ENCODE data around the gene SNCB. TPM values are rescaled to one million over a fixed set of nuclear protein-coding genes. Genes with fewer than 3 reads are reported as not detected.

Gene SNCB
- total and polyA plus RNA-seq, 2 experiments from 2014 or later = not detected

DNA sequence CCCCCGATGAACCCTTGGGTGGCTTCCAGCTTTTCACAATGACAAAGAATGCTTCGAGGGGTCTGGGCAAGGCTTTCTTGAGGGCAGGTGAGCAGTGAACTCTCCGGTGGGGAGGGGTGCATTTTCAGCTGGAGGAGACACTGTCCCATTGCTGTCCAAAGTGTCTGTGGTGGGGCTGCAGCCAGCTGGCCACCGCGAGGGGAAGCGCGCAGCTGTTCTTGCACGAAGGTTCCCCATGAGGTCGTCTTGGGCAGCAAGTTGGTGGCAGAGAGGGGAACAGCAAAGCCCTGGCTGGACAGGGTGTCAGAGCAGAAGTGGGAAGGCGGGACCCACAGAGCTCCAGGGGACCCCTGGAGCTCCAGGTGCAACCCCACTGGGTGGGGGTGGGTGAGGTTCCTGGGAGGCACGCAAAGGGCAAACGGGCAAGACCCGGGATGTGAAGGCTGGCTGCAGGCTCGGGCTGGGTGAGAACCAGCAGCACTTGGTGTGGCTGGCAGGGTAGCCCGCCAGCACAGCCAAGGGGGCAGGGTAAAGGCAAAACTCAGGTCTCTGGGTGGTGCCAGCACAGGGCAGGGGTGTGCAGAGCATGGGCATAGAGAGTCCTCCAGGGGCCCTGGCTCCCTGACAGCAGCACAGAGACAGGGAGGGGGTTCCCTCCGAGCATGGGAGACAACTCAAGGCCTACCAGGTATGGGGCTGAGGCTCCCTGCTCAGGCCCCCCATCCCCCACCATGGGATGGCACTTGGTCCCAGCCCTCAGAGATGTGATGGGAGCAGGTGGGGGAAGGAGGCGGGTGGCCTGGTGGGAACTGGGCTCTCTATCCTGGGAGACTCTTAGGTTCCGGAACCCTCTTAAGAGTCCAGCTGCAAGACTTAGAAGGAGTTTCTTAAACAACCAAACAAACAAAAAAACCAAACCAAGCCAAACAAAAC is 43.6 kb upstream of the SNCB start:
- Histone ChIP-seq H3K27me3 (replicated peaks; ENCODE audit: insufficient read depth) (peaks cover 18% of the 10 kb centered on the region; the same call in 1 of the 2 replicates), H3K4me3 (no peak overlapping the region), H3K9me2 (ENCODE audit: insufficient read depth) (no peaks in the 10 kb centered on the region), H3K4me1 (ENCODE audit: insufficient read depth) (peaks cover 14% of the 10 kb centered on the region; the same call in 1 of the 2 replicates), H3K9ac (no peak overlapping the region), H3F3A (ENCODE audit: insufficient read depth) (no peaks in the 10 kb centered on the region), H3K36me3 (ENCODE audit: low read depth) (no peaks in the 10 kb centered on the region), H2AFZ (no peak overlapping the region), H3K9me3 (ENCODE audit: low read depth) (no peaks in the 10 kb centered on the region), H3K4me2 (ENCODE audit: unreplicated experiment) (no peak overlapping the region), H3K79me2 (ENCODE audit: insufficient read depth) (no peaks in the 10 kb centered on the region), H3K27ac (no peak overlapping the region), H4K20me1 (ENCODE audit: insufficient read depth) (no peaks in the 10 kb centered on the region)
- TF ChIP-seq EZH2phosphoT487 (IDR thresholded peaks at IDR 0.05; ENCODE audit: insufficient read depth, low read depth) (no peak), EZH2 (IDR thresholded peaks at IDR 0.05; ENCODE audit: insufficient read depth, poor library complexity, severe bottlenecking) (no peak)
- in situ Hi-C loops (cut with MboI) = no loop called here
- 82 to 84% methylated on average over 18 of the region's 18 CpGs for WGBS, 2 experiments (ENCODE audit: low coverage in 1 of 2, low lambda C conversion rate in 2 of 2, missing lambda C conversion rate in 2 of 2)
- DNase-seq = no peak

DNA sequence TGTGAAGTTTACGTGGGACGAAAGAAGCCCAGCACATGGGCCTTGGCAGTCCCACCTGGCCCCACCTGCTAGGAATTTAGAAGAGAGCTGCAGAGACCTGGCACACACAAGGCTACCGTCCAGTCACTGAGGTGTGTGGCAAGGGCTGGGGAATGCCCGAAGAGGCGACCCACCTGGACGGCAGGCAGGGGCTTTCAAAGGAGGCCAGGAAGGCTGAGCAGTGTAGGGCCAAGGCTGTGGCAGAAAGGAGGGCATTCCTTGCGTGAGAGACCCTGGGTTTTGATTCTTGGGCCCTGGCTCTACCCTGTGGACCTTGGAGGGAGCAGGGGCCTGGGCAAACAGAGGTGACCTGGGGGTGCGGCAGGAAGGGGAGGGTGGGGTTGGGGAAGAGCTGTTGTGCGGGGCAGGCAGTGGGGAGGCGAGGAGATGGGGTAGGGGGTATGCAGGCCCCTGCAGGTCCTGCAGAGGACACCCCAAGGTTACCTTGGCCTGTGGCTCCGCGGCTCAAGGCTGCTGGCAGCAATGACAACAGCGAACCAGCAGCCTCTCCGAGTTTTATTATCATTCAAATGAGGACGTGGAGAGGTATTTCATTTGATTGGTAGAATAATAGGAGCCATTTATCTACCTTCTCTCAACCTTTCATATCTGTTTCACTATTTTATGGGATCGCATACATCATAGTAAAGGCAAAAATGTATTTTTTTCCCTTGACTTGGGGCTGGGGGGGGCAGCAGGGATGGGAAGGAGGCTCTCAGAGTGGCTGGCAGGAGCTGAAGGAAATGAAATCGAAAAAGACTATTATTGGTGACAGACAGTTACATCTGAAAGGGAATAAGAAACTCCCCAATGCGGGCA is 41.8 kb upstream of the SNCB start:
- H3K27ac ChIP-seq = no peak overlapping the region
- DNase-seq = no peak
- no peak overlapping the region for H3K4me2 ChIP-seq (ENCODE audit: unreplicated experiment)
- H3F3A ChIP-seq (ENCODE audit: insufficient read depth) = no peaks in the 10 kb centered on the region
- no peaks in the 10 kb centered on the region for H3K79me2 ChIP-seq (ENCODE audit: insufficient read depth)
- in situ Hi-C loops (cut with MboI) = no loop called here
- no peaks in the 10 kb centered on the region for H3K36me3 ChIP-seq (ENCODE audit: low read depth)
- TF ChIP-seq EZH2phosphoT487 (IDR thresholded peaks at IDR 0.05; ENCODE audit: insufficient read depth, low read depth) (no peak), EZH2 (IDR thresholded peaks at IDR 0.05; ENCODE audit: insufficient read depth, poor library complexity, severe bottlenecking) (no peak)
- H3K4me1 ChIP-seq (ENCODE audit: insufficient read depth) = peaks cover 14% of the 10 kb centered on the region; the same call in 1 of the 2 replicates
- H3K9me2 ChIP-seq (ENCODE audit: insufficient read depth) = no peaks in the 10 kb centered on the region
- H2AFZ ChIP-seq = no peak overlapping the region
- no peak overlapping the region for H3K4me3 ChIP-seq
- H3K9me3 ChIP-seq (ENCODE audit: low read depth) = no peaks in the 10 kb centered on the region
- H3K27me3 ChIP-seq (replicated peaks; ENCODE audit: insufficient read depth) = peaks cover 28% of the 10 kb centered on the region
- no peak overlapping the region for H3K9ac ChIP-seq
- H4K20me1 ChIP-seq (ENCODE audit: insufficient read depth) = no peaks in the 10 kb centered on the region
- 66 to 68% methylated on average over 16 to 17 of the region's 18 CpGs for WGBS, 2 experiments (ENCODE audit: low coverage in 1 of 2, low lambda C conversion rate in 2 of 2, missing lambda C conversion rate in 2 of 2)

DNA sequence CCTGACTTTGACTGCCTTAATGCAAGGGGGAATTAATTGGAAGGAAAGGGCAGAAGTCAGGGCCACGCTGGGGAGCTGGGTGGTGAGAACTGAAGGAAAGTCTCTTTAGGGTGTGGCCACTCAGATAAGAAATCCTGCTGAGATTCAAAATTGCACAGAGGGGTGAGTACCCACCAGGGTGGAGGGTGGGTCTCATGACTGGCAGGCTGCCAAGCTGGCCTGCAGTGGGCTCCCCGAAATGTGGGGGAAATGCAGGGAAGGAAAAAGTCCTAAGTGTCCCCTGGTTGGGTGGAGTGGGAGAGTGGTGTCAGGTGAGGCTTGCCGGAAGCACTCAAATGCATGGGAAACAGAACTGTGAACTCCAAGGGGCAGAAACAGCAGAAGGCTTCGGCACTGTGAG is 41.1 kb upstream of the SNCB start:
- no peaks in the 10 kb centered on the region for H4K20me1 ChIP-seq (ENCODE audit: insufficient read depth)
- in situ Hi-C loops (cut with MboI) = no loop called here
- peaks cover 28% of the 10 kb centered on the region for H3K27me3 ChIP-seq (replicated peaks; ENCODE audit: insufficient read depth)
- DNase-seq = no peak
- no peaks in the 10 kb centered on the region for H3K79me2 ChIP-seq (ENCODE audit: insufficient read depth)
- 48 to 57% methylated on average over 4 of the region's 4 CpGs for WGBS, 2 experiments (ENCODE audit: low coverage in 1 of 2, low lambda C conversion rate in 2 of 2, missing lambda C conversion rate in 2 of 2)
- no peak overlapping the region for H3K27ac ChIP-seq
- H3K9ac ChIP-seq = no peak overlapping the region
- H3K9me2 ChIP-seq (ENCODE audit: insufficient read depth) = no peaks in the 10 kb centered on the region
- peaks cover 7% of the 10 kb centered on the region; the same call in 1 of the 2 replicates for H3K4me1 ChIP-seq (ENCODE audit: insufficient read depth)
- no peak overlapping the region for H2AFZ ChIP-seq
- H3K9me3 ChIP-seq (ENCODE audit: low read depth) = no peaks in the 10 kb centered on the region
- no peak overlapping the region for H3K4me3 ChIP-seq
- no peaks in the 10 kb centered on the region for H3F3A ChIP-seq (ENCODE audit: insufficient read depth)
- H3K36me3 ChIP-seq (ENCODE audit: low read depth) = no peaks in the 10 kb centered on the region
- TF ChIP-seq EZH2phosphoT487 (IDR thresholded peaks at IDR 0.05; ENCODE audit: insufficient read depth, low read depth) = no peak
- TF ChIP-seq EZH2 (IDR thresholded peaks at IDR 0.05; ENCODE audit: insufficient read depth, poor library complexity, severe bottlenecking) = no peak
- H3K4me2 ChIP-seq (ENCODE audit: unreplicated experiment) = no peak overlapping the region

DNA sequence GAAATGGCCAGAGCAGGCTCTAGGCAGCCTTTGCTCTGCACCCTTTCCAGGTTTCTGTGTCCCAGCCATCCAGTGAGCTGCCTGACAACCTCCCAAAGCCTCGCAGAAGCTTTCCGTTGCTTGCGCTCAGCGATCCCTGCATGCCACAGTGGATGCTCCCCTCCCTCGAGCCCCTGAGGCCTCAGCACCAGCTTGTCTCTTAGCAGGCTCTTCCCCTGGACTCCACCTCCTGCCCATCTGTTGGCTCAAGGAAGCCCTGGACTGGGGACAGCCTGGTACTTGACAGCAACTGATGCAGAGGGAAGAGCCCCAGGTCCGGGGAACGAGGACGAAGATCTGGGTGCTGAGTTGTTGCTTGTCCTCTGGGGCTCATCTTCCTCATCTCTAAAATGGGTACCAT is 40.1 kb upstream of the SNCB start:
- H3K4me2 ChIP-seq (ENCODE audit: unreplicated experiment) = no peak overlapping the region
- no peak overlapping the region for H3K27ac ChIP-seq
- in situ Hi-C loops (cut with MboI) = no loop called here
- 82% methylated on average over 8 of the region's 8 CpGs for WGBS, 2 experiments (ENCODE audit: low coverage in 1 of 2, low lambda C conversion rate in 2 of 2, missing lambda C conversion rate in 2 of 2)
- no peaks in the 10 kb centered on the region for H3K9me2 ChIP-seq (ENCODE audit: insufficient read depth)
- no peaks in the 10 kb centered on the region for H3K9me3 ChIP-seq (ENCODE audit: low read depth)
- no peak overlapping the region for H3K9ac ChIP-seq
- H3K4me1 ChIP-seq (ENCODE audit: insufficient read depth) = no peaks in the 10 kb centered on the region
- H2AFZ ChIP-seq = no peak overlapping the region
- H3K79me2 ChIP-seq (ENCODE audit: insufficient read depth) = no peaks in the 10 kb centered on the region
- H3K27me3 ChIP-seq (replicated peaks; ENCODE audit: insufficient read depth) = peaks cover 28% of the 10 kb centered on the region
- no peak overlapping the region for H3K4me3 ChIP-seq
- no peak for DNase-seq
- H4K20me1 ChIP-seq (ENCODE audit: insufficient read depth) = no peaks in the 10 kb centered on the region
- no peak for TF ChIP-seq EZH2phosphoT487 (IDR thresholded peaks at IDR 0.05; ENCODE audit: insufficient read depth, low read depth)
- TF ChIP-seq EZH2 (IDR thresholded peaks at IDR 0.05; ENCODE audit: insufficient read depth, poor library complexity, severe bottlenecking) = no peak
- H3F3A ChIP-seq (ENCODE audit: insufficient read depth) = no peaks in the 10 kb centered on the region
- H3K36me3 ChIP-seq (ENCODE audit: low read depth) = no peaks in the 10 kb centered on the region

Measured in GM23248 (cell line).